Measurements from ENCODE around the gene CAND1. TPM values are rescaled to one million over a fixed set of nuclear protein-coding genes. Genes with fewer than 3 reads are reported as not detected.

The CAND1 gene
- total and polyA plus RNA-seq, 2 of the 8 experiments (the other 6 are each of a cell fraction or from before 2014, with no cell fraction given): 39.4 to 271 TPM

DNA sequence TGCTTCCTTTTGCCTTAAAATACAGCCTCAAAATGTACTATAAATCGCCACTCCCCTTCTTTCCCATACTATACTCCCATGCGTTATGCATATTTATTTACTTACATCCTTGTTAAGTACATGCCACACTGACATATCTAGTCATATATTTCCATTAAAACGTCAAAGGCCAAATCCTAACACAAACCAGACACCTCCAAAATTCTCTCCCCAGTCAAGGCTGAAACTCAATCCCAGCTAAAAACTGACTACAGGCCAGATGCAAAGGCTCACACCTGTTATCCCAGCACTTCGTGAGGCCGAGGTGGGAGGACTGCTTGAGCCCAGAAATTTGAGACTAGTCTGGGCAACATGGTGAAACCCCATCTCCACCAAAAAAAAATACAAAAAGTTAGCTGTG lies 5.7 kb upstream of the CAND1 start:
- H3K79me2 ChIP-seq (ENCODE audit: control insufficient read depth in 1 of 2, insufficient read depth in 2 of 2, low read length in 2 of 2): no peaks in the 10 kb centered on the region
- H4K8ac ChIP-seq (ENCODE audit: extremely low read depth, insufficient read depth, low read length): no peak overlapping the region
- peaks cover 3% of the 10 kb centered on the region; the same call in 1 of the 2 replicates for H3K23me2 ChIP-seq (ENCODE audit: low read depth, low read length)
- H3K14ac ChIP-seq (ENCODE audit: insufficient read length): no peak overlapping the region
- WGBS, 2 experiments (ENCODE audit: extremely low coverage in 1 of 2, insufficient coverage in 1 of 2, insufficient read length in 1 of 2, insufficient replicate concordance in 2 of 2, low coverage in 1 of 2, low lambda C conversion rate in 2 of 2, missing lambda C conversion rate in 1 of 2): 87% methylated on average over 5 of the region's 5 CpGs; no CpG with 5 or more reads in 1 of the 2 experiments
- no peaks in the 10 kb centered on the region for H3K9me3 ChIP-seq (ENCODE audit: insufficient read depth in 2 of 2, low read depth in 1 of 2, low read length in 1 of 2)
- H3K23ac ChIP-seq (ENCODE audit: insufficient read length): no peak overlapping the region
- no peak overlapping the region for H2BK5ac ChIP-seq (ENCODE audit: low read depth, low read length)
- H3K56ac ChIP-seq (replicated peaks; ENCODE audit: insufficient read length, low read depth, low read length): no peak overlapping the region
- H3K27ac ChIP-seq (ENCODE audit: low read depth, low read length): no peak overlapping the region
- H3K4ac ChIP-seq (replicated peaks; ENCODE audit: insufficient read length, low read depth, low read length): no peak overlapping the region
- H3K4me3 ChIP-seq (ENCODE audit: extremely low read depth in 1 of 4, insufficient read depth in 2 of 4, low read depth in 3 of 4, low read length in 4 of 4): no peak overlapping the region
- no peak overlapping the region for H4K91ac ChIP-seq (replicated peaks; ENCODE audit: insufficient read length, low read length)
- no peak overlapping the region for H3K9ac ChIP-seq (replicated peaks in 1 of 4; ENCODE audit: extremely low read depth in 1 of 4, low read depth in 3 of 4, low read length in 3 of 4)
- H3K36me3 ChIP-seq (ENCODE audit: control insufficient read depth in 2 of 4, insufficient read depth in 4 of 4, low read length in 3 of 4): no peaks in the 10 kb centered on the region
- H2BK12ac ChIP-seq (ENCODE audit: low read depth, low read length): no peak overlapping the region
- no peaks in the 10 kb centered on the region; the same call in 1 of the 2 replicates for H3K79me1 ChIP-seq (ENCODE audit: low read depth, low read length)
- ChIA-PET POLR2A (ENCODE audit: partially characterized antibody) (interaction anchor here (1.0 kb wide), 1 partner anchor 10 kb away, joined by 3 read pairs; no protein-coding TSS in a partner anchor), CTCF (ENCODE audit: partially characterized antibody) (no interaction called here)
- FAIRE-seq: no peak
- H2BK120ac ChIP-seq (replicated peaks; ENCODE audit: low read depth, low read length): no peak overlapping the region
- H4K20me1 ChIP-seq (replicated peaks in 1 of 2; ENCODE audit: control insufficient read depth in 1 of 2, insufficient read depth in 2 of 2, low read length in 2 of 2): no peaks in the 10 kb centered on the region
- no peak overlapping the region for H3K4me2 ChIP-seq (ENCODE audit: insufficient read depth in 1 of 2, low read depth in 2 of 2, low read length in 2 of 2)
- H3K4me1 ChIP-seq (replicated peaks in 1 of 4; ENCODE audit: control insufficient read depth in 3 of 4, insufficient read depth in 4 of 4, low read length in 3 of 4): no peaks in the 10 kb centered on the region
- no peak for DNase-seq (ENCODE audit: low read depth in 1 of 2, low spot score in 2 of 2)
- no peak overlapping the region for H3K18ac ChIP-seq (ENCODE audit: extremely low read depth, low read length)
- no peak overlapping the region for H4K5ac ChIP-seq (ENCODE audit: insufficient read length, low read depth, low read length)
- H2BK20ac ChIP-seq (ENCODE audit: low read length): no peak overlapping the region
- H2AK5ac ChIP-seq (ENCODE audit: low read depth, low read length): no peak overlapping the region
- no peaks in the 10 kb centered on the region for H3K27me3 ChIP-seq (replicated peaks in 1 of 4; ENCODE audit: control insufficient read depth in 3 of 4, extremely low read depth in 1 of 4, insufficient read depth in 3 of 4, low read length in 3 of 4)
- no peak overlapping the region for H2AFZ ChIP-seq (ENCODE audit: low read length)
- no peak overlapping the region for H2BK15ac ChIP-seq (ENCODE audit: low read length)
- TF ChIP-seq CHD2 (IDR thresholded peaks at IDR 0.05; ENCODE audit: low read length) (no peak), TAF1 (IDR thresholded peaks at IDR 0.05; ENCODE audit: low read depth, low read length) (no peak), SRF (IDR thresholded peaks at IDR 0.05; ENCODE audit: low read depth, low read length) (no peak), FOSL1 (IDR thresholded peaks at IDR 0.05; ENCODE audit: insufficient read depth, low read depth, low read length) (no peak), CHD1 (IDR thresholded peaks at IDR 0.05; ENCODE audit: low read depth, low read length) (no peak), TCF12 (IDR thresholded peaks at IDR 0.05; ENCODE audit: low read depth, low read length) (no peak), YY1 (IDR thresholded peaks at IDR 0.05; ENCODE audit: low read depth, low read length) (no peak), SIN3A (conservative IDR thresholded peaks at IDR 0.05 in 1 of 2, IDR thresholded peaks at IDR 0.05 in 1 of 2; ENCODE audit: low read depth in 1 of 2, low read length in 2 of 2) (no peak), BRCA1 (IDR thresholded peaks at IDR 0.05; ENCODE audit: low read depth, low read length) (no peak), ZNF274 (IDR thresholded peaks at IDR 0.05; ENCODE audit: borderline replicate concordance, extremely low read depth, low read length) (no peak), SIX5 (IDR thresholded peaks at IDR 0.05; ENCODE audit: low read depth, low read length) (no peak), EGR1 (IDR thresholded peaks at IDR 0.05; ENCODE audit: borderline replicate concordance, low read depth, low read length) (no peak)
- TF ChIP-seq, protein P1, sequence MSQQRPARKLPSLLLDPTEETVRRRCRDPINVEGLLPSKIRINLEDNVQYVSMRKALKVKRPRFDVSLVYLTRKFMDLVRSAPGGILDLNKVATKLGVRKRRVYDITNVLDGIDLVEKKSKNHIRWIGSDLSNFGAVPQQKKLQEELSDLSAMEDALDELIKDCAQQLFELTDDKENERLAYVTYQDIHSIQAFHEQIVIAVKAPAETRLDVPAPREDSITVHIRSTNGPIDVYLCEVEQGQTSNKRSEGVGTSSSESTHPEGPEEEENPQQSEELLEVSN (IDR thresholded peaks at IDR 0.05): no peak
